NCI-H748 (cell line): ENCODE data around the gene RNF144A.

Experiments
- DNase-seq: peaks from one replicate; lab custom pipeline; 2025; ENCODE audit not compliant: unreplicated experiment; lab: John Stamatoyannopoulos, UW

Gene RNF144A

DNA sequence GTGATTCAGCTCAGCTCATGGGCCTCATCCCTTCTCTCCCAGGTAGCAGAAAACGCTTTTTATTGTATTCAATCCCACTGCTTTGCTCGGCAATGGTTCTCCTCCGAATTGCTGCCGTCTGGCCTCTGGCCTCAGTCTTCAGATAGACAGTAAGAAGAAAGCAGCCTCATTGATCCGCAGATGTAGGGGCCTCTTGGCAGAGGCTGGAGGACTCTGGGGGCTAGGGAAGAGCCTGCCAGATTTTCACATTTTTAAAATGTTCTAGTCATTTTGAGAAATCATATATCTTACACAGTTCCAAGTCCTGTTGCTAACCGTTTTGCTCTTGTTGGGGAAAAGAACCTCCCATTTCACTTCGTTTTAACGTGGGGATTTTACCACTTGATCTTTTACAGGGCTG lies 123.3 kb downstream of the RNF144A start:
- DNase-seq: no peak

- no peak for DNase-seq
These were observed 124.2 kb downstream of the RNF144A start for GRCh38 chr2:7041421-7041820.

GRCh38 chr2:7043690-7044089 lies 126.5 kb downstream of the RNF144A start:
- DNase-seq: no peak

- peak; percentile 58 for DNase-seq
These were observed 127.3 kb downstream of the RNF144A start for GRCh38 chr2:7044253-7045250.

GRCh38 chr2:7045601-7046590 lies 128.7 kb downstream of the RNF144A start:
- no peak for DNase-seq

GRCh38 chr2:7047661-7048060 lies 130.4 kb downstream of the RNF144A start:
- no peak for DNase-seq

GRCh38 chr2:7048762-7049294 lies 131.6 kb downstream of the RNF144A start:
- DNase-seq: no peak

GRCh38 chr2:7052404-7052803 lies 135.2 kb downstream of the RNF144A start:
- DNase-seq: no peak

- peak; percentile 97 for DNase-seq
These were observed 136.5 kb downstream of the RNF144A start for GRCh38 chr2:7053650-7054265.

DNA sequence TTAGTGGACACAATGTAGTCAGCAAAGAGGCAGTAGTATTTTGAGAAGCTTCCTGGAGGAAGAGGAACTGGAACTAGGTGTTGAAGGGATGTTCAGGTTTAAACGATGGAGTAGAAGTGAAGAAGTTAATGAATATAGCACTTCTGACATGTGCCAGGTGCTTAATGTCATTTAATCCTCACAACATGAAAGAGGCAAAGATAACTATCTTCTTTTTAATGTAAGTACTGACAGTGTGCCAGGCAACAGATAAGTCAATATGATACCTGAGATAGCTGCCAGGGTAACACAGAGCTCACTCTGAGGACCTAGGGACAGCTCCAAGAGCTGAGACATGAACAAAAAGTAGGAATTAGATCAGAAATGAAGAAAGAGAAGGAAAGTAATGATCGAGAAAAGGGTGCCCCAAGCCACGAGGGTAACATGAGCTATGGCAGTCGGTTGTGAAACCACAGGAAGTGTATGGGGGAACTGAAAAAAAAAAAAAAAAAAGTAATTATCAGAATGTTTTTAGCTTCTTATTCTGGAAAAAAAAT lies 140.7 kb downstream of the RNF144A start:
- peak; percentile 24 for DNase-seq

DNA sequence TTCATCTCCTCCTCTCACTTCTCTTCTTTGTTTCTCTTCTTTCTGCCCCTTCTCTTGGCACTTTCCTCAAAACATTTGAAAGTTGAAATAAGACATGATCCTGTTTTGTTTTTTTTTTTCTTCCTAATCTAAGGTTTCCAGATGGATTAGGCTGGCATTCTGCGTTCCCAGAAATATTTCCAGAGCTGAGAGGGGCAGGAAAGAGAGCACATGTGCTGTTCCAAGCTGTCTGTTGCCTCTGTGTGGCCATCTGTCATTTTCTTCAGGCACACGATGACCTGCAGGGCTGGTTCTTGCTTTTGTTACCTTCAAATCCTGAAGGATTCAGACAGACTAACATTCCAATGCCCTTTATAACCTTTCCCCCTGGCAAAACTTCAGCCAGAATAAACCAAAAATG lies 142.9 kb downstream of the RNF144A start:
- no peak for DNase-seq

DNA sequence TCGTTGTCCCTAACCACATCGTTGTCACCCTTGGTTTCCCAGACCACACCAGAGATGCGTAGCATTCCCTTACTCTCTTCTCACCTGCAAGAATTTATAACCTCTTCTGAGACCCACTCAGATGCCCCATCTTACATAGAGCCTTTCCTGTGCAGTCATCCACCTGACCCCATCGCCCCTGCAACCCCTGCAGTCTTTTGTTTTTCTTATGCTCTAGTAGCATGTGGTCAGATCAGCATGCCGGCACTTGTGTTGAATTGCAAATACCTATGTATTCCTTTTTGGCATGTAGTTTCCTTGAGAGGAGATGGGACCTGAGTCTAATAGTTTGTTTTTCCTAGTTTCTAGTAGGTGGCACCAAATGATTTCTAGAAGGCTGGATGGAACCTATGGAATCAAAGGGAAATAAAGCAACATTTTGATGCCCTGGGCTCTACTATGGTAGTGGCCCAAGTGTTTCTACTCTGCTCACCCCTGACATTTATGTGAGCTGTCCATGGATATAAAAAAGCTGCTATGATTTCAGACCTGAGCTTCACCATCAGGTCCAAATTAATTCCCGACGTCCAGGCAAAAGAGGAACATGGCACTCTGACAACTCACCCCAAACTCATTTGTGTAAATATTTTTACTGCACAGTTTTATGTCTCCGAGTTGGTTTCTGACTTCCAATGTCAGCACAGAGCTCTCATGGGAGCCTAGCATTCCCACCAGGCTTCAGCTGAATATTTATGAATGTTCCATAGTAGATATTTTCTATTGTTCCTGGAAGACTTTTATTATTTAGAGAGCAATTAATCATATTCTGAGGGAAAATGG lies 143.6 kb downstream of the RNF144A start:
- DNase-seq: no peak

GRCh38 chr2:7061450-7061789 lies 144.2 kb downstream of the RNF144A start:
- DNase-seq: no peak

DNA sequence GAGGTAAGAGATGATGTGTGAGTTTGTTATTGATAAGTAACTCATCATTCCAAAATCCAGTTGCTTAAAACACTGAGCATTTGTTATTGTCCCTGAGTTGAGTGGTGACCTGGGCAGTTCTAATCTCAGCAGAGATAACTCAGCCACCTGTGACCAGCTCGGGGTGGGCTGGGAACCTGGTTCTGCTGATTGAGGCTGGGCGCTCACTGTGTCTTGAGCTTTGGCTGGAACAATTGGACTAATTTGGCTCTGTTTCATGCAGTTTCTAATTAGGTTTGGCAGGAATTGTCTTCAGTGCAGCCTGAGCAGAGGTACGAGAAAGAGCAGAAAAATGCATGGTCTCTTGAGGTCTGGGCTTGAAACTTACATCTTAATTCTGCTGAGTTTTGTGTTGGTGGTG lies 144.7 kb downstream of the RNF144A start:
- DNase-seq: no peak

DNA sequence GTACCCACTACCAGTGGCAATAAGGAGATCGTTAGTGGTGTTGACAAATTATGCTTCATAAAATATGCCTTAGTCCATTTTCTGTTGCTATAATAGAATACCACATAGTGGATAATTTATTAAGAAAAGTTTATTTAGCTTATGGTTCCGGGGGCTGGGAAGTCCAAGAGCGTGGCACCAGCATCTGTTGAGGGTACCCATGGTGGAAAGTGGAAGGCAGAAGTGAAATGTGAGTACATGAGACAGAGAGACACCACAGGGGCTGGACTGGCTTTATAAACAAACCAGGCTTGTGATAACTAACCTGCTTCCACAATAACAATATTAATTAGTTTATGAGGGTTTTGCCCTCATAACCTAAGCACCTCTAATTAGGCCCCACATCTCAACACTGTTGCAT lies 146.6 kb downstream of the RNF144A start:
- DNase-seq: no peak

GRCh38 chr2:7068457-7068856 lies 151.2 kb downstream of the RNF144A start:
- no peak for DNase-seq

GRCh38 chr2:7070483-7070882 lies 153.3 kb downstream of the RNF144A start:
- no peak for DNase-seq

- DNase-seq: no peak
These were observed 153.9 kb downstream of the RNF144A start for GRCh38 chr2:7071154-7071553.

DNA sequence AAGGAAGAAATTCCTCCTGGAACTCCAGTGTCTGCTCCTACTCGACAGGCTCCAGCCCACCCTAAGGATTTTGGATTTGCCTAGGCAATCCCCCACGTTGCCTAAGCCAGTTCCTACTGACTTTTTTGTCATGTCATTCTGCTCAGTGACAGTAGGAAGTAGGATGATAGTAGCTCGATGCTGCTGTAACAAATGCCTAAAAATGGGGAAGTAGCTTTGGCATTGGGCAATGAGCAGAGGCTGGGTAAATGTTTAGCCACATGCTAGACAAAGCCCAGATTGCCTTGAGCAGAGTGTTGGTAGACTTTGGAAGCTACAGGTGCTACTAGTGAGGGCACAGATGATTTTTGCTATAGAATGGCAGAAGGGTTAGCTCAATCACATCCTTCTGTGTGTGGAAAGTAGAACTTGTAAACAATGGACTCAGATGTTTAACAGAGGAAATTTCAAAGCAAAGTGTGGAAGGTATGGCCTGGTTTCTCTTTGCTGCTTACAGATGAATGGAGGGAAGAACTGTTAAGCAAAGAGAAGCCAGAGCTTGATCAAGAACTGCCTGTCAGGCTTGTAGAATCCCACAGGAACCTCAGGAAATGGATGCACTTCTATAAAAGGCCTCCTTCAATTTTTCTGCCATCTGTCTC lies 154.8 kb downstream of the RNF144A start:
- DNase-seq: no peak
